ENCODE results near the gene AKT2.

DNA sequence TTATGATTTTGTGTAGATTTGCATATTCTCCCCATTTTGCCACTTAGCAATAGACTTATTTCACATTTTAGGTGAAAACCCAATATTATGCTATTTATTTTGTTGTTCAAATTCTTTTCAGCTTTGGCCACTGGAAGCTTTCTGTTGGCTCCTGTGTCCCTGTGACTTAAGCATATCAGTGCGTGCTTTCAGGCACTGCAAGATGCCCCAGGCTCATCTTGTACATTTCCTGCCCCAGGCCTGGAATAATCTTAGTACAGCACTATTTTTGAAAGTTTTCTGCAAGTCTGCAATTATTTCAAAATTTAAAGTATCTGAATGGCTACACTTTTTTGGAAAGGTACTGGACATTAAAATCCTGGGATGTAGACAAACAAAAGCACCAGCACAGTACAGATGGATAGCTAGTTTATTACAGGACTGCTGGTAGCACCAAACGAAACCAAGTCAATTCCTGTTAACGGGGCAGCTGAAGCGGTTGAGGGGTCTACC lies 55.2 kb downstream of the AKT2 start:
- TF ChIP-seq, protein P1, sequence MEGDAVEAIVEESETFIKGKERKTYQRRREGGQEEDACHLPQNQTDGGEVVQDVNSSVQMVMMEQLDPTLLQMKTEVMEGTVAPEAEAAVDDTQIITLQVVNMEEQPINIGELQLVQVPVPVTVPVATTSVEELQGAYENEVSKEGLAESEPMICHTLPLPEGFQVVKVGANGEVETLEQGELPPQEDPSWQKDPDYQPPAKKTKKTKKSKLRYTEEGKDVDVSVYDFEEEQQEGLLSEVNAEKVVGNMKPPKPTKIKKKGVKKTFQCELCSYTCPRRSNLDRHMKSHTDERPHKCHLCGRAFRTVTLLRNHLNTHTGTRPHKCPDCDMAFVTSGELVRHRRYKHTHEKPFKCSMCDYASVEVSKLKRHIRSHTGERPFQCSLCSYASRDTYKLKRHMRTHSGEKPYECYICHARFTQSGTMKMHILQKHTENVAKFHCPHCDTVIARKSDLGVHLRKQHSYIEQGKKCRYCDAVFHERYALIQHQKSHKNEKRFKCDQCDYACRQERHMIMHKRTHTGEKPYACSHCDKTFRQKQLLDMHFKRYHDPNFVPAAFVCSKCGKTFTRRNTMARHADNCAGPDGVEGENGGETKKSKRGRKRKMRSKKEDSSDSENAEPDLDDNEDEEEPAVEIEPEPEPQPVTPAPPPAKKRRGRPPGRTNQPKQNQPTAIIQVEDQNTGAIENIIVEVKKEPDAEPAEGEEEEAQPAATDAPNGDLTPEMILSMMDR (IDR thresholded peaks at IDR 0.05) = no peak
- no peak for TF ChIP-seq POLR2AphosphoS5 (IDR thresholded peaks at IDR 0.05; ENCODE audit: insufficient read depth in 1 of 2, low read depth in 1 of 2)
- TF ChIP-seq POLR2A (IDR thresholded peaks at IDR 0.05) = no peak

All from vagina (tissue), 2 donors.